K562 (cell line): ENCODE measurements around the gene PAPSS2. TPM values are rescaled to one million over a fixed set of nuclear protein-coding genes. Genes with fewer than 3 reads are reported as not detected.

Experiments used
- ATAC-seq: fragments of 200-7000 bp; cut with Tn5 transposase; 3 replicates; pipeline ENCODE4 v1.9.1; 2020; ENCODE audit warnings: moderate library complexity
- BruUV-seq: library from RNA; stranded (reverse); fragments of 400-500 nt; replicated peaks from 2 replicates; lab custom pipeline; 2021; lab: Mats Ljungman, UMichigan
- CTCF ChIA-PET: fragments of 300-600 bp; formaldehyde crosslinking; extraction: SDS; loops from one replicate; lab custom pipeline; 2021; ENCODE audit warnings: low intra/inter-chr PET ratio; lab: Yijun Ruan, JAX
- POLR2A ChIA-PET: fragments of 300-600, 350-650 bp; sonication (Branson Sonifier 250); formaldehyde crosslinking; extraction: SDS; loops from one replicate; lab custom pipeline; 2021; ENCODE audit warnings: antibody characterized with exemption, inconsistent platforms; lab: Yijun Ruan, JAX
- DNase-seq, 4 experiments: peaks; one replicate each; pipeline versions ENCODE4 v3.0.0 to v3.0.0-alpha.2; 2011 to 2018; ENCODE audit warnings: low spot score in 3 of 4, mixed read lengths in 3 of 4; ENCODE audit errors: extremely low read depth in 1 of 4
- FAIRE-seq: peaks from 2 replicates; lab custom pipeline; 2011; peaks lifted over from hg19 to GRCh38; lab: Jason Lieb, UNC
- H2AFZ ChIP-seq: 2 replicates; pipeline ENCODE4 v1.6.0; 2011; ENCODE audit warnings: low read depth, low read length, control low read depth, inconsistent platforms
- H3K27ac ChIP-seq: fragments of 200-600 bp; 3 replicates; pipeline ENCODE4 v1.8.0; 2011; ENCODE audit warnings: low read depth, mild to moderate bottlenecking, control low read depth, inconsistent platforms, low read length, moderate library complexity, mixed read lengths; ENCODE audit errors: extremely low read depth
- H3K27me3 ChIP-seq, 2 experiments: fragments of 300-600 bp in 1 of 2; 2 replicates in 1 of 2; 3 replicates in 1 of 2; pipeline versions ENCODE4 v1.6.0 to v1.8.0; 2011; ENCODE audit warnings: inconsistent platforms in 2 of 2, low read length in 2 of 2, mild to moderate bottlenecking in 1 of 2, mixed read lengths in 1 of 2, moderate library complexity in 1 of 2; ENCODE audit not compliant: control insufficient read depth in 2 of 2, insufficient read depth in 2 of 2
- H3K36me3 ChIP-seq: fragments of 300-600 bp; 3 replicates; pipeline ENCODE4 v1.8.0; 2011; ENCODE audit warnings: mild to moderate bottlenecking, low read length, inconsistent platforms; ENCODE audit not compliant: control insufficient read depth, insufficient read depth
- H3K4me1 ChIP-seq, 2 experiments: fragments of 200-600 bp in 1 of 2; replicated peaks in 1 of 2; 2 replicates in 1 of 2; 3 replicates in 1 of 2; pipeline versions ENCODE4 v1.5.1 to v1.8.0; 2011; ENCODE audit warnings: inconsistent platforms in 2 of 2, low read length in 2 of 2, mild to moderate bottlenecking in 1 of 2, mixed read lengths in 1 of 2, moderate library complexity in 1 of 2; ENCODE audit not compliant: control insufficient read depth in 2 of 2, insufficient read depth in 2 of 2
- H3K4me2 ChIP-seq: 2 replicates; pipeline ENCODE4 v1.6.1; 2011; ENCODE audit warnings: low read length, control low read depth, inconsistent platforms, mixed read lengths; ENCODE audit not compliant: insufficient read depth
- H3K4me3 ChIP-seq: fragments of 200-600 bp; sonication (generic), shearing (Covaris generic); 2 replicates; pipeline ENCODE4 v1.5.1; 2016; ENCODE audit warnings: control low read depth, inconsistent platforms
- H3K79me2 ChIP-seq: fragments of 200-600 bp; 3 replicates; pipeline ENCODE4 v1.8.0; 2011; ENCODE audit warnings: low read length, inconsistent platforms; ENCODE audit not compliant: control insufficient read depth, insufficient read depth
- H3K9ac ChIP-seq, 2 experiments: 2 replicates each; pipeline versions ENCODE4 v1.6.0 to v1.6.1; 2011; ENCODE audit warnings: low read depth in 2 of 2, low read length in 2 of 2, control low read depth in 1 of 2, inconsistent platforms in 1 of 2, mild to moderate bottlenecking in 1 of 2, mixed read lengths in 1 of 2; ENCODE audit not compliant: insufficient read depth in 1 of 2
- H3K9me1 ChIP-seq: one replicate; pipeline ENCODE4 v1.6.0; 2011; ENCODE audit warnings: inconsistent platforms, mild to moderate bottlenecking, low read length, moderate library complexity; ENCODE audit not compliant: control insufficient read depth, insufficient read depth
- H3K9me3 ChIP-seq: replicated peaks from 2 replicates; pipeline ENCODE4 v1.5.1; 2011; ENCODE audit warnings: low read depth, low read length, inconsistent platforms; ENCODE audit not compliant: control insufficient read depth, insufficient read depth
- H4K20me1 ChIP-seq: replicated peaks from 2 replicates; pipeline ENCODE4 v1.6.1; 2011; ENCODE audit warnings: low read length, inconsistent platforms, mixed read lengths; ENCODE audit not compliant: control insufficient read depth, insufficient read depth
- ASH1L ChIP-seq: fragments of 450-650 bp; IDR thresholded peaks from 2 replicates; pipeline ENCODE4 v1.6.1; 2018; ENCODE audit warnings: borderline replicate concordance, mild to moderate bottlenecking, low read depth; ENCODE audit not compliant: partially characterized antibody
- CBFA2T2 ChIP-seq: fragments of 450-650 bp; conservative IDR thresholded peaks from 2 replicates; pipeline ENCODE4 v1.6.1; 2017; ENCODE audit warnings: mild to moderate bottlenecking
- CREM ChIP-seq: IDR thresholded peaks from 2 replicates; pipeline ENCODE4 v1.6.1; 2014; ENCODE audit warnings: antibody characterized with exemption, low read depth
- EP300 ChIP-seq: IDR thresholded peaks from 2 replicates; pipeline ENCODE4 v1.6.1; 2012; ENCODE audit warnings: low read length, improper control_type of control experiment
- FOXK2 ChIP-seq, 2 experiments: fragments of 450-650 bp; IDR thresholded peaks in 1 of 2; conservative IDR thresholded peaks in 1 of 2; 2 replicates each; pipeline ENCODE4 v1.6.1; 2016; ENCODE audit warnings: low read depth in 2 of 2, mild to moderate bottlenecking in 1 of 2
- GATA2 ChIP-seq: sonication (generic); formaldehyde crosslinking; IDR thresholded peaks from 2 replicates; pipeline ENCODE4 v1.4.0; 2020; ENCODE audit warnings: mild to moderate bottlenecking, missing genetic modification reagents
- KLF16 ChIP-seq: IDR thresholded peaks from 2 replicates; pipeline ENCODE4 v1.6.1; 2016; ENCODE audit warnings: antibody characterized with exemption
- MTA2 ChIP-seq: fragments of 450-650 bp; IDR thresholded peaks from 2 replicates; pipeline ENCODE4 v1.6.1; 2016; ENCODE audit warnings: low read depth
- NCOR1 ChIP-seq: fragments of 450-650 bp; IDR thresholded peaks from 2 replicates; pipeline ENCODE4 v1.6.1; 2016; ENCODE audit warnings: mild to moderate bottlenecking, moderate library complexity
- PCBP2 ChIP-seq: fragments of 200-400 bp; formaldehyde crosslinking; IDR thresholded peaks from 2 replicates; pipeline ENCODE4 v1.6.1; 2018; ENCODE audit warnings: low read length, low read depth, mild to moderate bottlenecking, moderate library complexity; ENCODE audit not compliant: poor library complexity, severe bottlenecking
- RBM14 ChIP-seq: fragments of 200-400 bp; formaldehyde crosslinking; IDR thresholded peaks from 2 replicates; pipeline ENCODE4 v1.6.1; 2018; ENCODE audit warnings: low read depth, mild to moderate bottlenecking, low read length, moderate library complexity, borderline replicate concordance; ENCODE audit not compliant: insufficient read depth
- SAFB ChIP-seq: fragments of 200-400 bp; formaldehyde crosslinking; IDR thresholded peaks from 2 replicates; pipeline ENCODE4 v1.6.1; 2017; ENCODE audit warnings: low read depth, low read length, borderline replicate concordance
- SMARCA4 ChIP-seq: fragments of 450-650 bp; IDR thresholded peaks from 2 replicates; pipeline ENCODE4 v1.6.1; 2016
- TAL1 ChIP-seq: fragments of 450-650 bp; IDR thresholded peaks from 2 replicates; pipeline ENCODE4 v1.6.1; 2016; ENCODE audit warnings: mild to moderate bottlenecking
- ZEB2 ChIP-seq: fragments of 450-650 bp; IDR thresholded peaks from 2 replicates; pipeline ENCODE4 v1.6.1; 2016
- ZFX ChIP-seq: sonication (generic); formaldehyde crosslinking; IDR thresholded peaks from 2 replicates; pipeline ENCODE4 v1.8.0; 2022; ENCODE audit warnings: mild to moderate bottlenecking, missing genetic modification reagents, moderate library complexity
- ZKSCAN3 ChIP-seq: fragments of 250-450 bp; sonication (Bioruptor Pico); IDR thresholded peaks from 2 replicates; pipeline ENCODE4 v1.4.0; 2020
- ZNF282 ChIP-seq: sonication (generic); formaldehyde crosslinking; IDR thresholded peaks from 2 replicates; pipeline ENCODE4 v1.8.1; 2023; ENCODE audit warnings: missing genetic modification reagents
- ZNF695 ChIP-seq: fragments of 450-650 bp; formaldehyde crosslinking; IDR thresholded peaks from 2 replicates; pipeline ENCODE4 v1.4.0; 2020; ENCODE audit warnings: mild to moderate bottlenecking, moderate library complexity
- ZNF75A ChIP-seq: fragments of 450-650 bp; formaldehyde crosslinking; IDR thresholded peaks from 2 replicates; pipeline ENCODE4 v1.4.0; 2020; ENCODE audit warnings: mild to moderate bottlenecking
- ZNF778 ChIP-seq: fragments of 450-650 bp; formaldehyde crosslinking; IDR thresholded peaks from 2 replicates; pipeline ENCODE4 v1.4.0; 2020; ENCODE audit warnings: mild to moderate bottlenecking, moderate library complexity
- WGBS: fragments of 100-300 bp; shearing (Covaris generic); methylation state at CpG from one replicate; pipeline ENCODE4 v1.1.6; 2016; ENCODE audit warnings: low coverage, mixed read lengths; ENCODE audit not compliant: insufficient coverage; ENCODE audit errors: missing lambda C conversion rate; 5-methylcytosine and 5-hydroxymethylcytosine counted together
- in situ Hi-C: fragments of 300-500 bp; cut with MboI; formaldehyde crosslinking; loops from 4 replicates; pipeline ENCODE4 v1.15.0; 2018; ENCODE audit warnings: inconsistent platforms, mixed read lengths
- intact Hi-C: fragments of 100-400 bp; cut with micrococcal nuclease; formaldehyde crosslinking; loops from 2 replicates; pipeline ENCODE4 v1.14.2; 2022
- polyA plus RNA-seq, 8 experiments: library from polyadenylated mRNA; depleted of rRNA in 4 of 8; stranded (reverse) in 5 of 8; unstranded in 3 of 8; fragments of >200 nt; fragmentation: Nextera tagmentation in 2 of 8; fragmentation: Illumina TruSeq in 1 of 8; extraction: Ambion mirVana in 2 of 8; extraction: Trizol in 1 of 8; gene quantifications; 2 replicates each; pipeline versions ENCODE4 v1.2.1 to v1.2.3, GENCODE V29; 2011 to 2014; ENCODE audit warnings: inconsistent platforms in 1 of 8, missing spikeins in 1 of 8
- total RNA-seq, 7 experiments: library from RNA; depleted of rRNA in 6 of 7; stranded (reverse); fragments of >200 nt in 6 of 7; fragmentation: Illumina TruSeq in 2 of 7; extraction: Trizol in 2 of 7; gene quantifications; 2 replicates each; pipeline versions ENCODE4 v1.2.1 to v1.2.3, GENCODE V29; 2011 to 2021; ENCODE audit warnings: low replicate concordance in 1 of 7
- TF ChIP-seq, protein P1 (sequence below): fragments of 250-450 bp; sonication (Bioruptor Pico); IDR thresholded peaks from 2 replicates; pipeline ENCODE4 v1.8.0; 2021; ENCODE audit warnings: borderline replicate concordance, mild to moderate bottlenecking, moderate library complexity; ENCODE audit not compliant: poor library complexity, severe bottlenecking
- TF ChIP-seq, protein P2 (sequence below): IDR thresholded peaks from 2 replicates; pipeline ENCODE4 v1.6.1; 2016; ENCODE audit warnings: missing genetic modification characterization, missing compliant biosample characterization
- TF ChIP-seq, protein P3 (sequence below): fragments of 250-450 bp; sonication (Bioruptor Pico); IDR thresholded peaks from 2 replicates; pipeline ENCODE4 v1.9.0; 2021; ENCODE audit warnings: mild to moderate bottlenecking

Gene PAPSS2
- total and polyA plus RNA-seq, 9 of the 15 experiments (the other 6 are each of a cell fraction or from before 2014, with no cell fraction given): 0.01 to 0.29 TPM; not detected in 7

DNA sequence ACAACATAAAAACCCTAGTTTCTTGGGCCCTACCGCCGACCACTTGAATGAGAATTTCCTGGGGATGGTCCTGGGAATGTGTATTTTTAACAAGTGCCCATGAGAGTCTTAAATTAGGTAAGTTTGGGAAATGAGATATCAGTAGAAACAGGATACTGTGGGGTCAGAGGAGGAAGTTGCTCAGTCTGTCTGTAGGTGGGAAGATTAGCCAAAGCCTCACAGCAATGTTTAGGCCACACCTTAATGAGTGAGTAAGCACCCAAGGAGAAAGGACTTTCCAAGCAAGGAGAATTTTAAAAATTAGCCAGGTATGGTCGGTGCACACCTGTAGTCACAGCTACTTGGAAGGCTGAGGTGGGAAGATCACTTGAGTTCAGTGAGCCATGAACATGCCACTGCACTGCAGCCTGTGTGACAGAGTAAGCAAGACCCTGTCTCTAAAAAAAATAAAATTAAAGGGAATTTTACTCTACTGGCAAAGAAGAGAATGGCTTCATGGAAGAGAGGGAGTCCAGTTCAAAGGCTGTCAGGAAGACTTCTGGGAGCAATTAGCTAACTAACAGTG, 31.9 kb downstream of the PAPSS2 start:
- intact Hi-C loops: no loop called here
- in situ Hi-C loops: no loop called here
- Histone ChIP-seq H3K4me3 (no peak overlapping the region), H3K27me3 (no peaks in the 10 kb centered on the region; a peak in 1 of 5 replicates), H3K79me2 (no peaks in the 10 kb centered on the region), H3K9me1 (no peaks in the 10 kb centered on the region), H2AFZ (peak overlapping the region; percentile 55; the same call in 1 of the 2 replicates), H3K4me1 (peaks cover 0 to 13% of the 10 kb centered on the region in 2 experiments; a peak in 4 of 5 replicates), H3K27ac (no peak overlapping the region; the same call in 2 of the 3 replicates), H3K9ac (no peak overlapping the region), H3K36me3 (no peaks in the 10 kb centered on the region), H4K20me1 (no peaks in the 10 kb centered on the region), H3K9me3 (no peaks in the 10 kb centered on the region), H3K4me2 (peak overlapping the region; percentile 18; the same call in 1 of the 2 replicates)
- BruUV-seq: no TSS peak
- ATAC-seq: peak; percentile 92
- CTCF ChIA-PET: no interaction called here
- POLR2A ChIA-PET: no interaction called here
- DNase-seq: peak in 3 of 4 experiments; percentile 9 to 53 (median 48)
- peak; percentile 35 for FAIRE-seq
- WGBS: 0% methylated on average over 3 of the region's 3 CpGs
- TF ChIP-seq ZFX (CRISPR knock-in tag): no peak
- TF ChIP-seq, protein P1, sequence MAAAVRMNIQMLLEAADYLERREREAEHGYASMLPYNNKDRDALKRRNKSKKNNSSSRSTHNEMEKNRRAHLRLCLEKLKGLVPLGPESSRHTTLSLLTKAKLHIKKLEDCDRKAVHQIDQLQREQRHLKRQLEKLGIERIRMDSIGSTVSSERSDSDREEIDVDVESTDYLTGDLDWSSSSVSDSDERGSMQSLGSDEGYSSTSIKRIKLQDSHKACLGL (CRISPR knock-in tag): no peak
- TF ChIP-seq RBM14: no peak
- TF ChIP-seq FOXK2 (conservative IDR thresholded peaks at IDR 0.05 in 1 of 2, IDR thresholded peaks at IDR 0.05 in 1 of 2; ENCODE audit: low read depth in 2 of 2): no peak
- TF ChIP-seq ZNF75A (CRISPR knock-in tag): no peak
- TF ChIP-seq ZKSCAN3 (CRISPR knock-in tag): no peak
- TF ChIP-seq KLF16: no peak
- peak; percentile 37; the same call in 1 of the 2 replicates for TF ChIP-seq GATA2 (CRISPR knock-in tag)
- TF ChIP-seq ZNF282 (CRISPR knock-in tag): no peak
- TF ChIP-seq CREM: 0 out of 2 replicates have a peak, but pooled peaks have one; percentile 8
- peak; percentile 58 for TF ChIP-seq NCOR1
- TF ChIP-seq, protein P2, sequence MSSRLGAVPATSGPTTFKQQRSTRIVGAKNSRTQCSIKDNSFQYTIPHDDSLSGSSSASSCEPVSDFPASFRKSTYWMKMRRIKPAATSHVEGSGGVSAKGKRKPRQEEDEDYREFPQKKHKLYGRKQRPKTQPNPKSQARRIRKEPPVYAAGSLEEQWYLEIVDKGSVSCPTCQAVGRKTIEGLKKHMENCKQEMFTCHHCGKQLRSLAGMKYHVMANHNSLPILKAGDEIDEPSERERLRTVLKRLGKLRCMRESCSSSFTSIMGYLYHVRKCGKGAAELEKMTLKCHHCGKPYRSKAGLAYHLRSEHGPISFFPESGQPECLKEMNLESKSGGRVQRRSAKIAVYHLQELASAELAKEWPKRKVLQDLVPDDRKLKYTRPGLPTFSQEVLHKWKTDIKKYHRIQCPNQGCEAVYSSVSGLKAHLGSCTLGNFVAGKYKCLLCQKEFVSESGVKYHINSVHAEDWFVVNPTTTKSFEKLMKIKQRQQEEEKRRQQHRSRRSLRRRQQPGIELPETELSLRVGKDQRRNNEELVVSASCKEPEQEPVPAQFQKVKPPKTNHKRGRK (tag): no peak
- TF ChIP-seq ZEB2: peak; percentile 65; the same call in 1 of the 2 replicates
- peak; percentile 42 for TF ChIP-seq CBFA2T2
- TF ChIP-seq SAFB: no peak
- peak; percentile 63; the same call in 1 of the 2 replicates for TF ChIP-seq EP300
- TF ChIP-seq, protein P3, sequence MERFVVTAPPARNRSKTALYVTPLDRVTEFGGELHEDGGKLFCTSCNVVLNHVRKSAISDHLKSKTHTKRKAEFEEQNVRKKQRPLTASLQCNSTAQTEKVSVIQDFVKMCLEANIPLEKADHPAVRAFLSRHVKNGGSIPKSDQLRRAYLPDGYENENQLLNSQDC (CRISPR knock-in tag): no peak
- no peak for TF ChIP-seq PCBP2
- peak; percentile 68; the same call in 1 of the 2 replicates for TF ChIP-seq SMARCA4
- 0 out of 2 replicates have a peak, but pooled peaks have one; percentile 27 for TF ChIP-seq MTA2
- peak; percentile 69 for TF ChIP-seq TAL1
- no peak for TF ChIP-seq ZNF695 (CRISPR knock-in tag)
- no peak for TF ChIP-seq ZNF778
- TF ChIP-seq ASH1L: no peak
